Muscle of leg (tissue), 11 donors: ENCODE results near the gene PDIA3. TPM values are rescaled to one million over a fixed set of nuclear protein-coding genes. Genes with fewer than 3 reads are reported as not detected.
"Not testable (repeated sequence)": the region's sequence is repeated elsewhere in the genome, so short reads cannot be mapped to it uniquely, and the experiment has no call there.

Experiments used
- DNase-seq: peaks from one replicate; pipeline ENCODE4 v3.0.0; 2013
- H3K27ac ChIP-seq: one replicate; pipeline ENCODE4 v1.5.1; 2013; ENCODE audit warnings: mild to moderate bottlenecking, low read length, control low read depth
- H3K27me3 ChIP-seq: one replicate; pipeline ENCODE4 v1.6.1; 2013; ENCODE audit warnings: low read length; ENCODE audit not compliant: control insufficient read depth, insufficient read depth
- H3K36me3 ChIP-seq: one replicate; pipeline ENCODE4 v1.6.1; 2013; ENCODE audit warnings: low read length; ENCODE audit not compliant: control insufficient read depth, insufficient read depth
- H3K4me1 ChIP-seq: one replicate; pipeline ENCODE4 v1.6.1; 2013; ENCODE audit warnings: low read length; ENCODE audit not compliant: control insufficient read depth, insufficient read depth
- H3K4me3 ChIP-seq: one replicate; pipeline ENCODE4 v1.5.1; 2013; ENCODE audit warnings: low read length, control low read depth
- H3K9me3 ChIP-seq: replicated peaks from 2 replicates; pipeline ENCODE4 v1.6.1; 2013; ENCODE audit warnings: low read depth, low read length; ENCODE audit not compliant: control insufficient read depth
- WGBS: methylation state at CpG from one replicate; pipeline ENCODE4 v1.1.5; 2013; ENCODE audit warnings: missing lambda C conversion rate; ENCODE audit not compliant: insufficient coverage; 5-methylcytosine and 5-hydroxymethylcytosine counted together
- polyA plus RNA-seq, 8 donors: library from polyadenylated mRNA; unstranded; fragments of 120-200 nt; gene quantifications; one replicate each; pipeline versions ENCODE4 v1.2.1 to v1.2.3, GENCODE V29; 2013; ENCODE audit warnings: inconsistent platforms in 1 of 8, low replicate concordance in 1 of 8; ENCODE audit not compliant: insufficient read length in 8 of 8, insufficient read depth in 1 of 8
- total RNA-seq: library from RNA; stranded (reverse); fragments of 120-200 nt; gene quantifications from one replicate; pipeline ENCODE4 v1.2.4, GENCODE V29; 2013

The PDIA3 gene
- total and polyA plus RNA-seq, 9 donors: 101 to 381 (median 238) TPM

- no peaks in the 10 kb centered on the region for H3K27me3 ChIP-seq
- DNase-seq: no peak
- no peaks in the 10 kb centered on the region for H3K4me1 ChIP-seq
- H3K4me3 ChIP-seq: no peak overlapping the region
- peaks cover 86% of the 10 kb centered on the region for H3K36me3 ChIP-seq
- no CpG with 5 or more reads among the region's 6 CpGs for WGBS
- no peak overlapping the region for H3K27ac ChIP-seq
- H3K9me3 ChIP-seq: no peaks in the 10 kb centered on the region
Measured at GRCh38 chr15:43808960-43809678, 62.9 kb downstream of the PDIA3 start.

- not testable (repeated sequence) for H3K27ac ChIP-seq, H3K27me3 ChIP-seq, H3K4me3 ChIP-seq, H3K9me3 ChIP-seq, H3K4me1 ChIP-seq, DNase-seq
- peaks cover 70% of the 10 kb centered on the region for H3K36me3 ChIP-seq
- WGBS: 100% methylated on average over 1 of the region's 5 CpGs
Measured at GRCh38 chr15:43815064-43815463, 68.8 kb downstream of the PDIA3 start.

- Histone ChIP-seq H3K27me3 (no peaks in the 10 kb centered on the region), H3K4me3 (no peak overlapping the region), H3K9me3 (no peaks in the 10 kb centered on the region), H3K36me3 (peaks cover 13% of the 10 kb centered on the region), H3K27ac (no peak overlapping the region), H3K4me1 (peaks cover 11% of the 10 kb centered on the region)
- WGBS: no CpG with 5 or more reads among the region's 3 CpGs
- DNase-seq: no peak
Measured at GRCh38 chr15:43821505-43821904, 75.3 kb downstream of the PDIA3 start.

Other genes starting within 250 kb of the PDIA3 start
- gene MAP1A, start 228.8 kb upstream of the PDIA3 start, total RNA-seq: 22.9 TPM
- 10 to 100 TPM; 23.8 to 56.2 (median 43.6) TPM for gene MAP1A, start 228.8 kb upstream of the PDIA3 start, polyA plus RNA-seq
- 6.1 TPM for gene PPIP5K1, start 156.2 kb upstream of the PDIA3 start, total RNA-seq
- 1 to 10 TPM; 5.9 to 9.9 (median 7.0) TPM for gene PPIP5K1, start 156.2 kb upstream of the PDIA3 start, polyA plus RNA-seq
- gene CKMT1B, start 152.4 kb upstream of the PDIA3 start, total RNA-seq: not detected
- 1 to 10 TPM in 1 of 8 donors, under 1 TPM in 1, not detected in 6; 0.34 to 1.4 TPM for gene CKMT1B, start 152.4 kb upstream of the PDIA3 start, polyA plus RNA-seq
- 0.09 TPM for gene STRC, start 127.6 kb upstream of the PDIA3 start, total RNA-seq
- gene STRC, start 127.6 kb upstream of the PDIA3 start, polyA plus RNA-seq: 1 to 10 TPM in 1 of 8 donors, under 1 TPM in 7; 0.09 to 1.6 (median 0.38) TPM
- 0.93 TPM for gene CATSPER2, start 97.6 kb upstream of the PDIA3 start, total RNA-seq
- gene CATSPER2, start 97.6 kb upstream of the PDIA3 start, polyA plus RNA-seq: 1 to 10 TPM in 6 of 8 donors, under 1 TPM in 2; 0.79 to 4.1 (median 1.3) TPM
- not detected for gene CKMT1A, start 52.6 kb upstream of the PDIA3 start, total RNA-seq
- under 1 TPM in 3 of 8 donors, not detected in 5; 0.35 to 0.41 (median 0.38) TPM for gene CKMT1A, start 52.6 kb upstream of the PDIA3 start, polyA plus RNA-seq
- 2.3 TPM for gene ELL3, start 30.5 kb downstream of the PDIA3 start, total RNA-seq
- gene ELL3, start 30.5 kb downstream of the PDIA3 start, polyA plus RNA-seq: 1 to 10 TPM; 1.9 to 4.2 (median 2.8) TPM
- 650 TPM for gene SERF2, start 45.9 kb downstream of the PDIA3 start, total RNA-seq
- gene SERF2, start 45.9 kb downstream of the PDIA3 start, polyA plus RNA-seq: 100 to 1,000 TPM; 505 to 760 (median 671) TPM
- gene SERINC4, start 53.8 kb downstream of the PDIA3 start, total RNA-seq: 0.18 TPM
- under 1 TPM in 4 of 8 donors, not detected in 4; 0.41 to 0.59 (median 0.49) TPM for gene SERINC4, start 53.8 kb downstream of the PDIA3 start, polyA plus RNA-seq
- gene HYPK, start 54.2 kb downstream of the PDIA3 start, total RNA-seq: 3.9 TPM
- 10 to 100 TPM in 5 of 8 donors, 1 to 10 TPM in 3; 5.4 to 20.3 (median 11.5) TPM for gene HYPK, start 54.2 kb downstream of the PDIA3 start, polyA plus RNA-seq
- gene MFAP1, start 78.3 kb downstream of the PDIA3 start, total RNA-seq: 25.9 TPM
- gene MFAP1, start 78.3 kb downstream of the PDIA3 start, polyA plus RNA-seq: 10 to 100 TPM; 31.0 to 42.2 (median 34.7) TPM
- 9.1 TPM for gene WDR76, start 80.6 kb downstream of the PDIA3 start, total RNA-seq
- gene WDR76, start 80.6 kb downstream of the PDIA3 start, polyA plus RNA-seq: 10 to 100 TPM in 2 of 8 donors, 1 to 10 TPM in 6; 7.2 to 12.2 (median 8.8) TPM